Measurements from ENCODE around the gene VILL.

DNA sequence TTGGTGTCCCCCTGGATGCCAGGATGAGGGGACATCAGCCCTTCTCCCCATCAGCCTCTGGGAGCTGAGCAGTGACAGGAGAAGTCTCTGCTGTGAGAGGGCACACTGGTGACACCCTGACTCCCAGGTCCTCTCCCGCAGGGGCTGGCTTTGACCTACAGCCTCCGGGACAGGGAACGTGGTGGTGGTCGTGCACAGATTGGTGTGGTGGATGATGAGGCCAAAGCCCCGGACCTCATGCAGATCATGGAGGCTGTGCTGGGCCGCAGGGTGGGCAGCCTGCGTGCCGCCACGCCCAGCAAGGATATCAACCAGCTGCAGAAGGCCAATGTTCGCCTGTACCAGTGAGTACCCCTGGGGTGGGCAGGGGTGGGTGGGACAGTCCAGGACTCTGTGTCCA, 6.8 kb downstream of the VILL start:
- TF ChIP-seq, protein P1, sequence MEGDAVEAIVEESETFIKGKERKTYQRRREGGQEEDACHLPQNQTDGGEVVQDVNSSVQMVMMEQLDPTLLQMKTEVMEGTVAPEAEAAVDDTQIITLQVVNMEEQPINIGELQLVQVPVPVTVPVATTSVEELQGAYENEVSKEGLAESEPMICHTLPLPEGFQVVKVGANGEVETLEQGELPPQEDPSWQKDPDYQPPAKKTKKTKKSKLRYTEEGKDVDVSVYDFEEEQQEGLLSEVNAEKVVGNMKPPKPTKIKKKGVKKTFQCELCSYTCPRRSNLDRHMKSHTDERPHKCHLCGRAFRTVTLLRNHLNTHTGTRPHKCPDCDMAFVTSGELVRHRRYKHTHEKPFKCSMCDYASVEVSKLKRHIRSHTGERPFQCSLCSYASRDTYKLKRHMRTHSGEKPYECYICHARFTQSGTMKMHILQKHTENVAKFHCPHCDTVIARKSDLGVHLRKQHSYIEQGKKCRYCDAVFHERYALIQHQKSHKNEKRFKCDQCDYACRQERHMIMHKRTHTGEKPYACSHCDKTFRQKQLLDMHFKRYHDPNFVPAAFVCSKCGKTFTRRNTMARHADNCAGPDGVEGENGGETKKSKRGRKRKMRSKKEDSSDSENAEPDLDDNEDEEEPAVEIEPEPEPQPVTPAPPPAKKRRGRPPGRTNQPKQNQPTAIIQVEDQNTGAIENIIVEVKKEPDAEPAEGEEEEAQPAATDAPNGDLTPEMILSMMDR (IDR thresholded peaks at IDR 0.05 in 4 of 5, conservative IDR thresholded peaks at IDR 0.05 in 1 of 5): no peak
- no peak for TF ChIP-seq POLR2A (IDR thresholded peaks at IDR 0.05)

Measured in gastrocnemius medialis (tissue), 4 donors.